ENCODE results near the gene CSF1.
A peak's percentile ranks its signal among the peaks of the same experiment; 100 is the strongest.

CSF1 gene

DNA sequence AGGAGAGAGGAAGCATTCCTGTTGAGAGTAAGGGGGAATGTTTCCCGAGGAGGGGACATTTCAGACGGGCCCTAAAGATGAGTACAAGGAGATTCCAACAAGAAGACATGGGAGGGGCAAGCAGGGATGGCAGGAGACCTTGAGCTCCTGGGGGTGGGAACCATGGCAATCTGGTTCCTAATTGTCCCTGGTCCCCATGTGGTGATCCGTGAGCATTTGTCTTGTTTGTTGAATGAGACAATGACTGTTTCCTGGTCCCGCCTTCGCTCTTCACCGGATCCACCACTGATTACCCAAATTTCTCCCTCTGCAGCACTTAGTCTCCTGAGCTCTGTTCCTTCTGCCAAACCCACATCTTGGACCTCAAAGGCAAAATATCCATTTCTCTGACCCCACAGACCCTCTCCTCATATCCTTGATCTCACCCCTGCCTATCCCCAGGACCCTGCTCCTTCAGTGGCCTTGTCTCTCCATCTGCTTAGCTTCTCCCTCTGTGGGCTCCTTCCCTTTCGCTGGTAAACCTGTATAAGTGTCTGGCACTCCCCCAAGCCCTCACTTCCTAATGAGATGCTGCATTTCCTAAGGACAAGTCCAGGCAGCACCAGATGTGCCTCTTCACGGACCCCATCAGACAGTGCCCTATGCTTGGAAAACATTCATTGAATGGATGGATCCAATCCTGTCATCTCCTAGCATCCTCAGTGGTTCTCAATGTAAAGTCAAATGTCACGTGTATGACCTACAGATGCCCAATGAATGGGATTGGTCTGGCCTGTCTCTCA lies 8.3 kb upstream of the CSF1 start:
- DNase-seq (ENCODE audit: low read depth), result no peak
- TF ChIP-seq, protein P1, sequence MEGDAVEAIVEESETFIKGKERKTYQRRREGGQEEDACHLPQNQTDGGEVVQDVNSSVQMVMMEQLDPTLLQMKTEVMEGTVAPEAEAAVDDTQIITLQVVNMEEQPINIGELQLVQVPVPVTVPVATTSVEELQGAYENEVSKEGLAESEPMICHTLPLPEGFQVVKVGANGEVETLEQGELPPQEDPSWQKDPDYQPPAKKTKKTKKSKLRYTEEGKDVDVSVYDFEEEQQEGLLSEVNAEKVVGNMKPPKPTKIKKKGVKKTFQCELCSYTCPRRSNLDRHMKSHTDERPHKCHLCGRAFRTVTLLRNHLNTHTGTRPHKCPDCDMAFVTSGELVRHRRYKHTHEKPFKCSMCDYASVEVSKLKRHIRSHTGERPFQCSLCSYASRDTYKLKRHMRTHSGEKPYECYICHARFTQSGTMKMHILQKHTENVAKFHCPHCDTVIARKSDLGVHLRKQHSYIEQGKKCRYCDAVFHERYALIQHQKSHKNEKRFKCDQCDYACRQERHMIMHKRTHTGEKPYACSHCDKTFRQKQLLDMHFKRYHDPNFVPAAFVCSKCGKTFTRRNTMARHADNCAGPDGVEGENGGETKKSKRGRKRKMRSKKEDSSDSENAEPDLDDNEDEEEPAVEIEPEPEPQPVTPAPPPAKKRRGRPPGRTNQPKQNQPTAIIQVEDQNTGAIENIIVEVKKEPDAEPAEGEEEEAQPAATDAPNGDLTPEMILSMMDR (IDR thresholded peaks at IDR 0.05; ENCODE audit: insufficient read depth, low read depth, low read length, missing control alignments), result no peak
- H3K4me3 ChIP-seq (ENCODE audit: low read depth, low read length), result no peak overlapping the region

DNA sequence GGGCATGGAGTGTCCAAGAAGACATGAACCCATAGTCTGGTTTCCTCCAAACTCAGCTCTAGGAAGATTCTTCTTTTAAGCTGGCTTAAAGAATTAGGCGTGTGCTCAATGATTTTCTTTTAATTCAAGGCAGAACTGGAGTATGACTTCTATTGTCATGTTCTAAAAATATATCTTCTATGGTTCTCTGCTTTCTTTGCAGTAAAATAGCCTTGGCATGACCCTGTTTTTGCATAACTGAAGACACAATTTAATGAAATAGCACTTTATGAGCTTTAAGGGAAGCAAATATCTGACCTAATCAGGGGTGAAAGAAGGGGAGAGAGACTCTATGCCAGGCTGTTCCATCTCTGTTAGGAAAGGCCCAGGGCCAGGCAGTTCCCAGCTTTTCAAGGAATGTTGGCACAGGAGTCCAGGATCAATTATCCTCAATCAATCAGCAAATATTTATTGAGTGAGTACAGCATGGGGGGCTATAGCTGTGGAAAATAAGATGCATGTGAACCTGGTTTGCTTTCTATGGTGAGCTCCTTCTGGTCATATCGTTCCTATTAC lies 7.2 kb upstream of the CSF1 start:
- TF ChIP-seq, protein P1 (IDR thresholded peaks at IDR 0.05; ENCODE audit: insufficient read depth, low read depth, low read length, missing control alignments), result no peak

DNA sequence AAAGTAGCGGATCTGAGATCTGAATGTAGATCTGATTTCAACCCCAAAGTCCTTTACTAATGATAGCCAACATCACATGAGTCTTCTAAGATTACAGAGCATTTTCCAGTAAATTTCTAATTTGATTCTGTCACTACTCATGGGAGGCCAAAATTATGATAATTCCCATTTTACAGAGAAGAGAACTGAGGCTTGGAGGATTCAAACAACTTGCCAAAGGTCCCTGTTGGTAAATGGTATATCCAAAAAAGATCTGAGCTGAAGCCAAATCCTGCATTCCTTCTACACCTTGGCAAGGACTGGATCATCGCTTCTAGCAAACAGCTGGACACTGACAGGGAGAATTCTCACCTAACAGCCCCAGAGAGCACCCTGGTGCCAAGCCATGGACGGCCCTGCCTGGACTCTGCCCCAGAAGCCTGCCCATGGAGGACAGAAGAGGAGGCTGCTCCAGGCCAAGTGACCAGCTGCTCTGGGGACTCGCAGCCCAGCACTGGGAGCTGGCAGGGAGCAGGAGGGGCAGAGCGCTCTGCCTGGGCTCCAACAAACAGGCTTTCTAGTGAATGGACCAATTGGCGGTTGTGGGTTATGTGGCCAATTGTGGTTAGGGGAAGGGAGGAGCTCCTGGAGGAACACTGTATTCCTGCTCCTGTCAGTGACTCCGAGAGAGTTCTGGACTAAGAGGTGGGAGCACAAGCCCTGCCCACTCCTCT lies 6.4 kb upstream of the CSF1 start:
- TF ChIP-seq, protein P1 (IDR thresholded peaks at IDR 0.05; ENCODE audit: insufficient read depth, low read depth, low read length, missing control alignments), result no peak
- no peak overlapping the region for H3K4me3 ChIP-seq (ENCODE audit: low read depth, low read length)
- DNase-seq (ENCODE audit: low read depth), result no peak

More for the DNA sequence above, 7.2 kb upstream of the CSF1 start:
- DNase-seq (ENCODE audit: low read depth), result no peak
- no peak overlapping the region for H3K4me3 ChIP-seq (ENCODE audit: low read depth, low read length)

DNA sequence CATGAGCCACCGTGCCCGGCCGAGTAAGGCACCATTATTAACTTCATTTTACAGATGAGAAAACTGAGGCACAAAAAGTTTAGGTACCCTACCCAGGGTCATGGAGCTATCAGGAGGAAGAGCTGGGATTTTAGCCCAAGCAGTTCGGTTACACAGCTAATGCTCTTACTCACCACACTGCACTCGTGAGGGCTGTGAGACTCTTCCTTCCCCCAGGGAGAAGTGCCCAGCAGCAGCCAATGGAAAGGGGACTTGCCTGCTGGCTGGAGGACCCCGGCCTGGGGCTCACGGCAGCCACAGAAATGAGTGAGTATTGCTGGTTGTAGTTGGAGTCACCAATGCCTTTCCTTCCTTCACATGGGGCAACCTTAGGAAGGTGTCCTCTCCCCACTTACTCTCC lies 5.2 kb upstream of the CSF1 start:
- no peak overlapping the region for H3K4me3 ChIP-seq (ENCODE audit: low read depth, low read length)
- DNase-seq (ENCODE audit: low read depth), result no peak
- TF ChIP-seq, protein P1 (IDR thresholded peaks at IDR 0.05; ENCODE audit: insufficient read depth, low read depth, low read length, missing control alignments), result no peak

DNA sequence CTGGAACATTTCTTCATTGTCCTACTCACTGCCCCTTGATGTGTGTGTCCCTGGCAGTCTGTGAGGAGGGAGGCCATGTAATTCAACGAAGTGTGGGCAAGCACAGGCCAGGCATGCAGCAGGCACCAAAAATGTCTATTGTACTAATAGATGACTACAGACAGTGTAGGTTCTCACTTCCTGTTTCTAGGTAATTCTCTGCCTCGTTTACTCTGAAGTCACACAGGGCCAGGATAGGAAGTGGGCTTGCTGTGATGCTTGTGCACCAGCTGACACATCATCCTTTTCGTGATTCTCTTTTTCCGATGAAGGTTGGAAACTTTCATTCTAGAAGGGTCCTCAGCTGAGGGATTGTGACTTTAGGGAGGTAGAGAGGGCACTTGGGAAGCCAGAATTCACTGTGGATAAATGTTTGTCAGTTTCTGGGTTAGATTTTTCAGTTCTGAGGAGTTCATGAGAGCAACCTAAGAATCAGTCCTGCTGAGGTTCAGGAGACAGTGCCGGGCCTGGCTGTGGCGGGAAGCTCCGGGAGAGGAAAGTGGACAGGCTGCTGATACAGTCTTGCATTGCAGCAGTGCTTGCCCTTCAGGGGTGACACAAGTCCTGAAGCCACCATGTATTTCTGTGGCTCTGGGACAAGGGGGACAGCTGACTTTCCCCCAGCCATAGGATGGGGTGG lies 4.3 kb upstream of the CSF1 start:
- TF ChIP-seq, protein P1 (IDR thresholded peaks at IDR 0.05; ENCODE audit: insufficient read depth, low read depth, low read length, missing control alignments), result no peak
- no peak overlapping the region for H3K4me3 ChIP-seq (ENCODE audit: low read depth, low read length)
- DNase-seq (ENCODE audit: low read depth), result peak; percentile 82

DNA sequence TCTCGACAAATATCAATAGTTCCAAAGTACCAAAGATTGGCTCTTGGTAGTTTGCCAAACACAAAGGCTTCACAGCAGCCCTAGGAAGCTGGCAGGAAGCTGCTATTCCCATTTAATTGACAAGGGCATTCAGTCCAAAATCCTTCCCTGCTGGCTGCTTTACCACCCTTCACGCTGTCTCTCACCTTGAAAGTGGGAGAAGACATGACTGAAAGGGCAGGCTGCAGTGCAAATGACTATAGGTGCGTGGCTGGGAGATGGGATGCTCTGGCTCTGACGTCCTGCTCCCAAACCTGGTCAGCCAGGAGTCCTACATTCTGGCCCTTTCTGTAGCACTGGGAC lies 3.8 kb upstream of the CSF1 start:
- no peak for DNase-seq (ENCODE audit: low read depth)
- no peak overlapping the region for H3K4me3 ChIP-seq (ENCODE audit: low read depth, low read length)
- TF ChIP-seq, protein P1 (IDR thresholded peaks at IDR 0.05; ENCODE audit: insufficient read depth, low read depth, low read length, missing control alignments), result no peak

Measured in GM12865 (cell line).